Left lung (tissue), 10 donors: Measurements from ENCODE around the gene DOCK11. TPM values are rescaled to one million over a fixed set of nuclear protein-coding genes. Genes with fewer than 3 reads are reported as not detected.

Experiments
- ATAC-seq: fragments of 200-7000 bp; cut with Tn5 transposase; one replicate; pipeline ENCODE4 v1.9.1; 2020; ENCODE audit warnings: moderate library complexity
- DNase-seq, 4 donors: peaks; one replicate each; pipeline ENCODE4 v3.0.0-alpha.2; 2013 to 2020
- H3K27ac ChIP-seq, 2 donors: fragments of 200-600 bp; sonication (generic) in 1 of 2; one replicate each; pipeline versions ENCODE4 v1.5.0 to v1.8.0; 2020 to 2021
- H3K27me3 ChIP-seq, 2 donors: fragments of 200-600 bp; sonication (generic) in 1 of 2; one replicate each; pipeline versions ENCODE4 v1.5.0 to v1.8.0; 2020 to 2021
- H3K36me3 ChIP-seq, 2 donors: fragments of 200-600 bp; sonication (generic) in 1 of 2; one replicate each; pipeline versions ENCODE4 v1.5.0 to v1.8.0; 2020 to 2021
- H3K4me1 ChIP-seq, 2 donors: fragments of 200-600 bp; one replicate each; pipeline ENCODE4 v1.8.0; 2021
- H3K4me3 ChIP-seq, 2 donors: fragments of 200-600 bp; sonication (generic) in 1 of 2; one replicate each; pipeline versions ENCODE4 v1.5.0 to v1.8.0; 2020 to 2021; ENCODE audit warnings: mild to moderate bottlenecking in 1 of 2
- H3K9me3 ChIP-seq, 2 donors: fragments of 200-600 bp; sonication (generic) in 1 of 2; one replicate each; pipeline versions ENCODE4 v1.5.0 to v1.8.0; 2020 to 2021
- CTCF ChIP-seq, 2 donors: fragments of 200-600 bp; sonication (generic) in 1 of 2; IDR thresholded peaks; one replicate each; pipeline versions ENCODE4 v1.5.0 to v1.8.0; 2021; ENCODE audit warnings: antibody characterized with exemption in 2 of 2
- intact Hi-C, 2 donors: fragments of 100-400 bp; cut with DNase I; formaldehyde crosslinking; loops; one replicate each; pipeline versions ENCODE4 v1.11.2 to v1.14.2; 2022
- polyA plus RNA-seq, 6 donors: library from polyadenylated mRNA; unstranded; fragments of 120-200 nt; gene quantifications; one replicate each; pipeline ENCODE4 v1.2.1, GENCODE V29; 2013; ENCODE audit not compliant: insufficient read length in 6 of 6
- total RNA-seq, 2 donors: library from RNA; stranded (reverse); fragmentation: NEBNext Ultra II Directional; extraction: Animal tissue kit (Norgen Biotek cat#: 25700); gene quantifications; one replicate each; pipeline ENCODE4 v1.2.1, GENCODE V29; 2021
- donor health status: DM: no; HTN: yes; CAD: no.
- donor health status: DM: no; HTN: no; CAD: no.

The DOCK11 gene
- total and polyA plus RNA-seq, 8 donors: 13.4 to 36.8 (median 16.9) TPM

GRCh38 chrX:118496763-118497079 lies 1.1 kb downstream of the DOCK11 start:
- Histone ChIP-seq H3K4me3 (peak overlapping the region; percentile 69), H3K27me3 (no peaks in the 10 kb centered on the region), H3K27ac (peak overlapping the region; percentile 72 to 92), H3K9me3 (no peaks in the 10 kb centered on the region), H3K4me1 (peaks cover 0 to 11% of the 10 kb centered on the region in 2 donors), H3K36me3 (no peaks in the 10 kb centered on the region)
- TF ChIP-seq CTCF (IDR thresholded peaks at IDR 0.05): no peak
- peak; percentile 22 for ATAC-seq
- intact Hi-C loops: no loop called here
- no peak for DNase-seq

GRCh38 chrX:118497180-118497818 lies 1.7 kb downstream of the DOCK11 start:
- intact Hi-C loops: no loop called here

GRCh38 chrX:118498351-118498750 lies 2.7 kb downstream of the DOCK11 start:
- Histone ChIP-seq H3K4me3 (no peak overlapping the region), H3K27me3 (no peaks in the 10 kb centered on the region), H3K27ac (no peak overlapping the region), H3K36me3 (no peaks in the 10 kb centered on the region), H3K4me1 (peaks cover 0 to 18% of the 10 kb centered on the region in 2 donors), H3K9me3 (no peaks in the 10 kb centered on the region)
- DNase-seq: no peak
- no peak for ATAC-seq
- intact Hi-C loops: no loop called here
- no peak for TF ChIP-seq CTCF (IDR thresholded peaks at IDR 0.05)

More at GRCh38 chrX:118497180-118497818, 1.7 kb downstream of the DOCK11 start:
- Histone ChIP-seq H3K4me1 (peaks cover 0 to 17% of the 10 kb centered on the region in 2 donors), H3K36me3 (no peaks in the 10 kb centered on the region), H3K27me3 (no peaks in the 10 kb centered on the region), H3K4me3 (peak overlapping the region; percentile 69), H3K9me3 (no peaks in the 10 kb centered on the region), H3K27ac (peak overlapping the region; percentile 72 to 92)
- TF ChIP-seq CTCF (IDR thresholded peaks at IDR 0.05): no peak
- DNase-seq: no peak
- ATAC-seq: peak; percentile 8

GRCh38 chrX:118498755-118499154 lies 3.1 kb downstream of the DOCK11 start:
- peaks cover 0 to 20% of the 10 kb centered on the region in 2 donors for H3K4me1 ChIP-seq
- DNase-seq (no peak), ATAC-seq (no peak)
- no peak overlapping the region for H3K27ac ChIP-seq
- no peaks in the 10 kb centered on the region for H3K27me3 ChIP-seq
- intact Hi-C loops: no loop called here
- H3K36me3 ChIP-seq: no peaks in the 10 kb centered on the region
- H3K4me3 ChIP-seq: no peak overlapping the region
- no peaks in the 10 kb centered on the region for H3K9me3 ChIP-seq
- no peak for TF ChIP-seq CTCF (IDR thresholded peaks at IDR 0.05)

- Histone ChIP-seq H3K36me3 (no peaks in the 10 kb centered on the region), H3K9me3 (no peaks in the 10 kb centered on the region), H3K27ac (no peak overlapping the region), H3K27me3 (no peaks in the 10 kb centered on the region), H3K4me1 (peaks cover 0 to 25% of the 10 kb centered on the region in 2 donors), H3K4me3 (no peak overlapping the region)
- DNase-seq (no peak), ATAC-seq (no peak)
- intact Hi-C loops: no loop called here
- no peak for TF ChIP-seq CTCF (IDR thresholded peaks at IDR 0.05)
Observed at GRCh38 chrX:118499295-118499694, 3.7 kb downstream of the DOCK11 start.
